Subcutaneous preadipocyte (primary cell): ENCODE data around the gene LDAH. TPM values are rescaled to one million over a fixed set of nuclear protein-coding genes. Genes with fewer than 3 reads are reported as not detected.

ENCODE experiments used
- total RNA-seq: library from RNA; depleted of rRNA; stranded (reverse); fragments of >200 nt; gene quantifications from 2 replicates; pipeline ENCODE4 v1.2.3, GENCODE V29; 2012

LDAH gene
- total RNA-seq = 20.2 and 23.3 TPM in 2 replicates

GRCh38 chr2:20822535-20823490, at the start of gene LDAH:
Gene LDAH, minus strand, starts transcription at chr2:20823101. Its CDS starts 21,638 bp downstream, at chr2:20801463.

GRCh38 chr2:20666304-20667150, 156.4 kb downstream of the LDAH start, which contains the start of gene GDF7:
Gene GDF7, plus strand, starts transcription at chr2:20667144. Its CDS starts 96 bp downstream, at chr2:20667240.

GRCh38 chr2:20650877-20651730, 171.8 kb downstream of the LDAH start, which contains the start of gene HS1BP3:
Gene HS1BP3, minus strand, starts transcription at chr2:20651098. Its CDS starts 35 bp downstream, at chr2:20651063.

Other genes with a start within 250 kb of the LDAH start
- 36.7 and 40.1 TPM in 2 replicates for gene HS1BP3, start 172.0 kb downstream of the LDAH start, total RNA-seq
- under 0.01 TPM in 2 replicates for gene GDF7, start 156.0 kb downstream of the LDAH start, total RNA-seq
- gene APOB, start 221.0 kb upstream of the LDAH start, total RNA-seq = under 0.01 TPM in 2 replicates